IMR-90 (cell line): ENCODE data around the gene CALN1.

Source experiments
- CEBPB ChIP-seq: IDR thresholded peaks from 2 replicates; pipeline ENCODE4 v1.6.1; 2012; ENCODE audit warnings: low read depth, low read length, improper control_type of control experiment
- CTCF ChIP-seq: conservative IDR thresholded peaks from 2 replicates; pipeline ENCODE4 v1.5.1; 2012; ENCODE audit warnings: mild to moderate bottlenecking, low read depth, low read length, improper control_type of control experiment
- FOS ChIP-seq: fragments of 150-350 bp; IDR thresholded peaks from 2 replicates; pipeline ENCODE4 v1.6.1; 2016; ENCODE audit warnings: low read depth, low read length
- NFE2L2 ChIP-seq: fragments of 150-350 bp; IDR thresholded peaks from 2 replicates; pipeline ENCODE4 v1.6.1; 2016; ENCODE audit warnings: low read depth, mild to moderate bottlenecking, low read length
- POLR2A ChIP-seq: IDR thresholded peaks from 2 replicates; pipeline ENCODE4 v1.6.1; 2012; ENCODE audit warnings: mild to moderate bottlenecking, low read depth, low read length
- RCOR1 ChIP-seq: IDR thresholded peaks from 2 replicates; pipeline ENCODE4 v1.6.1; 2012; ENCODE audit warnings: mild to moderate bottlenecking, low read length, improper control_type of control experiment; ENCODE audit not compliant: insufficient replicate concordance
- SMC3 ChIP-seq: fragments of 150-350 bp; IDR thresholded peaks from 2 replicates; pipeline ENCODE4 v1.6.1; 2016; ENCODE audit warnings: low read depth, mild to moderate bottlenecking, antibody characterized with exemption, low read length, moderate library complexity
- USF2 ChIP-seq: fragments of 150-350 bp; IDR thresholded peaks from 2 replicates; pipeline ENCODE4 v1.6.1; 2017; ENCODE audit warnings: mild to moderate bottlenecking, antibody characterized with exemption, low read length, low read depth
- TF ChIP-seq, protein P1 (sequence below): fragments of 150-350 bp; IDR thresholded peaks from 2 replicates; pipeline ENCODE4 v1.6.1; 2016; ENCODE audit warnings: low read depth, mild to moderate bottlenecking, low read length, moderate library complexity, borderline replicate concordance

DNA sequence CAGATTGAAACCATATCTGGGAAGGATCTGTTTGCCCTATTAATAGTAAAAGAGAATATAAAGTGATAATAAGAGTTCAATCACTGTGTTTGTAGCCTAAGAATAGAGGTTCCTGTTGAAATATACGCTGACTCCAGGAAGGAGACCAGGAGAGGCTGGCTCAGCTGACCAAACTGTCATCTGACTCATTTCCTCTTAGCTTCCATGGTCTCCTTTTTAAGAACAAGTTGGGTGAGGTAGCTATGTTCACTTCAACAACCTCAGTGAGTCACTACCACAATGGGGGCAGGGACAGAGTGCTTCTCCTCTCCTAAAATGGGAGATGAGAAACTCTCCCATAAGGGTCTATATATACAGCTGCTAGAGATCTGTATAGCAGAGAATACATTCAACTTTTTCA is 543.3 kb downstream of the CALN1 start:
- TF ChIP-seq CEBPB (no peak), CTCF (no peak), RCOR1 (no peak), NFE2L2 (no peak), SMC3 (no peak), POLR2A (no peak), USF2 (no peak), FOS (no peak)
- TF ChIP-seq, protein P1, sequence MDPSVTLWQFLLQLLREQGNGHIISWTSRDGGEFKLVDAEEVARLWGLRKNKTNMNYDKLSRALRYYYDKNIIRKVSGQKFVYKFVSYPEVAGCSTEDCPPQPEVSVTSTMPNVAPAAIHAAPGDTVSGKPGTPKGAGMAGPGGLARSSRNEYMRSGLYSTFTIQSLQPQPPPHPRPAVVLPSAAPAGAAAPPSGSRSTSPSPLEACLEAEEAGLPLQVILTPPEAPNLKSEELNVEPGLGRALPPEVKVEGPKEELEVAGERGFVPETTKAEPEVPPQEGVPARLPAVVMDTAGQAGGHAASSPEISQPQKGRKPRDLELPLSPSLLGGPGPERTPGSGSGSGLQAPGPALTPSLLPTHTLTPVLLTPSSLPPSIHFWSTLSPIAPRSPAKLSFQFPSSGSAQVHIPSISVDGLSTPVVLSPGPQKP, result no peak
